Retinal pigment epithelial cell (primary cell): ENCODE results near the gene GALNT7.

ENCODE experiments used
- DNase-seq: peaks from one replicate; pipeline ENCODE4 v3.0.0-alpha.2; 2010; ENCODE audit warnings: low read depth
- H3K4me3 ChIP-seq: 2 replicates; pipeline ENCODE4 v1.5.1; 2011; ENCODE audit warnings: mild to moderate bottlenecking, low read length, control low read depth, moderate library complexity
- CTCF ChIP-seq: conservative IDR thresholded peaks from 2 replicates; pipeline ENCODE4 v1.5.1; 2011; ENCODE audit warnings: low read depth, low read length, control low read depth, inconsistent platforms

GALNT7 gene

GRCh38 chr4:173205656-173206055 is 37.0 kb downstream of the GALNT7 start:
- H3K4me3 ChIP-seq, result no peak overlapping the region
- no peak for DNase-seq
- TF ChIP-seq CTCF, result no peak

DNA sequence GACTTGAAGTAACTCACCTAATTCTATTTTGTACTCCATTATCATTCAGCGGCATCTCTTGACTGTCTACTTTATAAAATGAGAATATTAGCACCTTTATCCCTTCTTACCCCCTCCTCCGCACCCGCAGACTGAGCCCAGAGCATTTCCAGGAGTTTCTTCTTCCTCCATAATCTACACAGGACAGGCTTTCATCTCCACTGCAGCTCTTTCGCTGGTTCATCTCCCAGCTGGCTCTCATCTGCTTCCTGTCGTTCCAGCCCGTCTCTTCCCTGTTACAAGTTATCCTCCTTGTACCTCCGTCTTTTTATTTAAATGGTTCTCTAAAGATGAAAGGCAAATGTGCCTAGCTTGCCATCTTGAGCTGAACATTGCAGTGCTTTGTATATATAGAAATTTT is 39.8 kb downstream of the GALNT7 start:
- DNase-seq, result no peak
- no peak for TF ChIP-seq CTCF
- H3K4me3 ChIP-seq, result no peak overlapping the region

DNA sequence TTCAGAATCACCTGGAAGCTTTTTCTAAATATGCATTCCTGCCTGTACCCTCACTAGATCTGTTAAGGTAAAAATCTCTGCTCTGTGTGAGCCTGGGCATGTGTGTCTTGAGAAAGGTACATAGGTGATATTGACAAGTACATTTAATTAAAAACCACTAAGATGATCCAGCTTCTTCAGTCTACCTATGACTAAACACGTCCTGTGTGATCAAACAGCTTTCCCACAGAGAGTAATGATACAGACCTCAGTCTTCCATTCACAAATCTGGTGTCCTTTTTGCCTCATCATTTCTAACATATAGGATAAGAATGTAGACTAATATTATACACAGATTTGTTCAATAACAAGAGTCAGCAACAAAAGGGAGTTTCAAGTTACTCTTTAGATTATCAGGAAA is 42.6 kb downstream of the GALNT7 start:
- DNase-seq, result no peak
- no peak for TF ChIP-seq CTCF
- no peak overlapping the region for H3K4me3 ChIP-seq

- peak; percentile 66 for DNase-seq
- no peak overlapping the region for H3K4me3 ChIP-seq
- TF ChIP-seq CTCF, result no peak
Observed at GRCh38 chr4:173211838-173212237, 43.2 kb downstream of the GALNT7 start.

DNA sequence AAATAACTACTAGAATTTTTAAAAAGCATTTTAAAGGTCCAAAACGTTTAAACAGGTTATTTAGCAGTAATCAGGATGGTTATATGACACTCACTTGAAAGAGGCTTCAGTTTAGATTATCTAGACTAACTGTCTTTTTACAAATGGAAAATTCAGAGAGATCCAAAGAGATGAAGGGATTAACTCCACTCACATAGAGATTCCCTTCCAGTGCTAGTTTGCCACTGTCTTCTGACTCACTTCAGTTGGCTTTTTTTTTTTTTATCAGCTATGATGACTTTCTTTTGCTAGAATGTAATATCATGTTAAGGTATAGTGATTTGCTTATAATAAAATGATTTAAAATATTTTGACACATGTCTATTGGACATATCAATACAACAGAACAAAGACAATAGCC is 43.8 kb downstream of the GALNT7 start:
- no peak overlapping the region for H3K4me3 ChIP-seq
- no peak for TF ChIP-seq CTCF
- no peak for DNase-seq

DNA sequence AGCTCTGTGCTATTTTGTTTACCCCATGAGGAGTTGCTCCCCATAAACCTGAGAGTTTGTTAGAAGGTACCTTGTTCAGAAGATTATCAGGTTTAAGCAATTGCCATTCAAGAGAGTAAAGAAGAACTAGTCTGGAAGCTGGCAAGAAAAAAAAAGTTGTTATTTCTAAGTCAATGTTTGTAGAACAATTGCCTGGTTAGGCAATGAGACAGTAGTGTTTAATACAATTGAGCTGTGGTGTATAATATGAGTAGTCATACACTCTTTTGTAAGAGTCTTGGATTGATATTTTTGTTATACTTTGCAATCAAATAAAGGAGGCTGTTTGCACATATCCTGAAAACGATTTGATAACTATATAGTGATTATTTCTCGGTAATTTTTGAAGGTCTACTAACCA is 44.7 kb downstream of the GALNT7 start:
- no peak for TF ChIP-seq CTCF
- H3K4me3 ChIP-seq, result no peak overlapping the region
- no peak for DNase-seq

GRCh38 chr4:173214231-173214630 is 45.6 kb downstream of the GALNT7 start:
- TF ChIP-seq CTCF, result no peak
- H3K4me3 ChIP-seq, result no peak overlapping the region
- no peak for DNase-seq
